Measurements from ENCODE around the gene SPOCK1.

GRCh38 chr5:137313526-137314175 is 185.5 kb downstream of the SPOCK1 start:
- TF ChIP-seq EZH2 (IDR thresholded peaks at IDR 0.05; ENCODE audit: borderline replicate concordance, low read depth, low read length, severe bottlenecking) (no peak), CTCF (IDR thresholded peaks at IDR 0.05; ENCODE audit: borderline replicate concordance, extremely low read depth, low read length, poor library complexity, severe bottlenecking) (no peak)
